GM10847 (cell line): ENCODE data around the gene HIPK2.

Experiments
- POLR2A ChIP-seq: IDR thresholded peaks from 2 replicates; pipeline ENCODE4 v1.6.1; 2011; ENCODE audit not compliant: insufficient read length; ENCODE audit errors: extremely low read depth

The HIPK2 gene

DNA sequence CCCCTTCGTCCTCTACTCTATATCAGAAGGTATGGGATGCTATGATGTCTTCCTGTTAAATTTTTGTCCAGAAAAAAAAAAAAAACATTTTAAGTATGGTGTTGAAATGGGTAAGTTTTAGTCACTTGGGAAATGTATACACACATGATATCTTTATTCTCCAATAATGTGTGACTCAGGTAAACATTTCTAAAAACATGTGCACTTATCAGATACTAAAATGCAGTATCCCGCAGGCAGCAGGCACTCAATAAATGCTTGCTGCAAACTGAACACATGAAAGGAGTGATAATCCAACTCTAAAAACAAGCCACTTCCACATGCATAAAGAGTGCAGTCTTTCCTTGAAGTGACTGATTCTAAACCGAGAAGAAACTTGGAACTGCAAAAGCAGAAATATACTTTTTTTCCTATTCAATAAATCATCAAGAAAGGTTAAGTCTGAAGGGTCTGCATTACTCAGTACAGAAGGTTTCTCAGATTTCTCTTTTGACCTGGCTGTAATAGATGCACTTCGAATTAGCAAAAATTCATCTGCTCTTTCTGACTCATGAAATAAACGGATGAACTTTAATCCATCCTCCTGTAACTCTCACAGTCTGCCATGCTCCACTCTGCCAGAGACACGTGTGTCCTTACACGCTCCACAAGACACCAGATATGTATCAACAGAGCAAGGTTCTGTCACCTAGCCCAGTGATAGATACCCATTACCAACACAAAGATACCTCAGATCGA lies 84.0 kb downstream of the HIPK2 start:
- no peak for TF ChIP-seq POLR2A

DNA sequence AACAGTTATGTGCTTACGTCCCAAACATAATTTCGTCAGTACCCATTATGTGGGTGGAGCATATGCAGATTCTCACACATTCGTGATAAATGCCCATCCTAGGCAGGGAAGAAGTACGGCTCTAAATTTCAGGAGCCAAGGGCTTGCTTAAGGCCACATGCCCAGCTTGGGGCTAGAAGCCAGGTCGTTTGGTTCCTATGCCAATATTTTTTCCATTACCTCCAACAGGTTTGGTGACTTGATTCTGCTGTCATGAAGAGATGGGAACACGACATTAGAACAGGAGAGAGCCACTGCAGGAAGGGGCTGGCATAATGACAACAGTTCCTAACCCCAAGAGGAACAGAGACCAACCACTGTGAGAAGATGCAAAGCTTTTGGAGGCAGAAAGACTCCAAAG lies 85.1 kb downstream of the HIPK2 start:
- no peak for TF ChIP-seq POLR2A

DNA sequence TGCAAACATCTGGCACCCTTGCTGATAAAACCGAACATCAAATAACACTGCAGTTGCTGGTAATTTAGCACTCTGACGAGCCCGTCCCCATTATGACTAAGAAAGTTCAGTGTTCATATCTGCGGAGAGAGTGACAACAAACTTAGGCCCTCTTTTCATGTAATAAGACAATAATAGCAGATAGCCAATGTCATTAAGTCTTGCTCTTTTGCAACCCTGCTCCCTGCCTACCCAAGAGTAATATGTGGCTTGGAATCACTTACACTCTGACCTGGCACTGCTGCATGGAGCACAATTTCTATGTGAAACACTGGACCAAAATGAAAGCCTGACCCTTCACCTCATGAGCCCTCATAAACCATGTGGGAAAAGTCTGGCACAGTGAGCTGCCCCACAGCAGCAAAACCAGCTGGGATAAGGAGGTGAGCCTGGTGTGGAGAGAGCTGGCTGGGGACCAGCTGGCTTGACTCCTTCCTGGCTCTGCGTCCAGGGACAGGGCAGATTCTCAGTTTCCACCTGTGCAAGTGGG lies 86.5 kb downstream of the HIPK2 start:
- TF ChIP-seq POLR2A = no peak

DNA sequence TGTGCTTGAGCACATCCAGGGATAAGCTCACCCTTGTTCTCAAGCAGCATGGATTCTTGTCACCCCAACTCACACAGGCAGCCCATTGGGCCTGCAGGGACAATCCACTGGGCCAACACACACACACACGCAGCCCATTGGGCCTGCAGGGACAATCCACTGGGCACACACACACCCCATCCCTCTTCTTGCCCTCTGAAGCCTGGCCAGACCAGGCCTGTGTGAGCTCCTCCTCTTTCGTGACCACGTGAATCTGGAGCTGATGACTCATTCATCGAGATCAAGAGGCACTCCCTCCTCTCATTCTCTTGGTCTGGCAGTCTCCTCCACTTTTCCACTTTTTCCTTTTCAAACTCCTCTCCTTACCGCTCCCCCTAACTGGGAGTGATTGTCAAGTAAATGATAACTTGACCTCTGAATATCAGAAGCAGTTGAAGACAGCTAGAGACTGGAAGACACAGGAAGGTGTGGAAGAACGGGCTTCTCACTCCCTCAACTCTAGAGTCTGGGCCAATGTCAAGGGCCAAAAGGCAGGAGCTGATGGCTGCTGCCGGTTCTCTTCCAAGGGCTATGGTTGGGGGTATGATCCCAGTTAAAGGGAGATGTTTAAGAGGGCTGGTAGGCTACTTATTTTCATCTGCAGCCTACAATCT lies 89.7 kb downstream of the HIPK2 start:
- TF ChIP-seq POLR2A = no peak

DNA sequence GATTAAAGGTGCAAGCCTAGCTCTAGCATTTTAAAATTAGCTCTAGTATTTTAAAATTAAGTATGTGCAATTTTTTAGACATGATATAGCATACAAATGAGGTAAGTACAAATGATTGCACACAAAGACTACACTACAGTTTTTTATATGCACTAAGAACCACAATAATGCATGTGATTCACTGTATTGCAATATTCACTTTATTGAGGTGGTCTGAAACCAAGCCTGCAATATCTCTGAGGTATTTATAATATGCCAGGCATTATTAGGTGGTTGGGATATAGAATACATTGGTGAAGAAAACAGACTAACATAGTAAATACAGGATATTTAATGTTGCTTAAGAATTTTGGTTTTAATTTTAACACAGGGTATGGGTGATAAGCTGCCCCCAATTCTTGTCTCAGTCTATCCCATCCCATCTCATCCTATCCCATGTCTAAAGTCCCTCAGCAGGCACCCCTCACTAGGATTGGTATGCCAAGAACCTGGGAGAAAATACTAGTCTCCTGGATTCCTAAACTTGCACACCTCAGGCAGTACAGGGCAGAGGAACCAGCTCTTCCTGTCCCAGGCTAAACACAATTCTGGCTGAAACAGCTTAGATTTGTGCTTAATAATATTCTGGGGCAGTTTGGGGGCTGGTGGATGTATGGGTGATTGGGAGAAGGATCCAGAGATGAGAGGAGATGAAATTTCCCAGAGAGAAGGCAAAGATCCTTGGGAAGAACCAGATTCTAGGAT lies 90.4 kb downstream of the HIPK2 start:
- no peak for TF ChIP-seq POLR2A

DNA sequence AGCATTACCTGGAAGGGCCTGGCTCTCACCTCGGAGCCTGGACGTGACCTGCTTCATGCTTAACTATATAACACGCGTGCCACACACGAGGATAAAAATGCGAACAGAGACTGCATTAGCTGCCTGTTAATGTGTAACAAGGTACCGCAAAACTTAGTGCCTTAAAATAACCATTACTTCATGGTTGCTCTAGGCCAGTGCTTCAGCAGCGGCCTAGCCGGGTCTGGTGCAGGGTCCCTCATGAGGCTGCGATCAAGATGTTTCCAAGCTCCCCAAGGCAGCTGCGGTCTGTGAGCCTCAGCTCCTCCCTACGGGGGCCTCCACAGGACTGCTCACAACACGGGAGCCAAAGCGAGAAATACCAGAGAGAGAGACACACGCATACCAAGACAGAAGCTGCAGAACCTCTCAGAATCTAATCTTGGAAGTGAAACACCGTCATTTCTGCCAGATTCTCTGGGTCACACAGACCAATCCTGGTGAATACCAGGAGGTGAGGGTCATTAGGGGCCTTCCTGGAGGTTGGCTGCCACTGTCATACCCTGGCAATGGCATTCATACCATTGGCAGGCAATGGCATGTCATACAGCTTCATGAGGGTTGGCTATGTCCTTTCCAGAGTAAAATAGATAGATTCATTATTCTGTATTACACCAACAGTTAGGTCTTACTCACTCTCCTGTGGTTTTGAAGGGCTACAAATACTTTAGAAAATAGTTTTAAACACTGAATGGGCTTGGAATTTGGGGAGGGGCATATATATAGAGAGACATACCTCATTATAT lies 94.5 kb downstream of the HIPK2 start:
- TF ChIP-seq POLR2A = no peak

DNA sequence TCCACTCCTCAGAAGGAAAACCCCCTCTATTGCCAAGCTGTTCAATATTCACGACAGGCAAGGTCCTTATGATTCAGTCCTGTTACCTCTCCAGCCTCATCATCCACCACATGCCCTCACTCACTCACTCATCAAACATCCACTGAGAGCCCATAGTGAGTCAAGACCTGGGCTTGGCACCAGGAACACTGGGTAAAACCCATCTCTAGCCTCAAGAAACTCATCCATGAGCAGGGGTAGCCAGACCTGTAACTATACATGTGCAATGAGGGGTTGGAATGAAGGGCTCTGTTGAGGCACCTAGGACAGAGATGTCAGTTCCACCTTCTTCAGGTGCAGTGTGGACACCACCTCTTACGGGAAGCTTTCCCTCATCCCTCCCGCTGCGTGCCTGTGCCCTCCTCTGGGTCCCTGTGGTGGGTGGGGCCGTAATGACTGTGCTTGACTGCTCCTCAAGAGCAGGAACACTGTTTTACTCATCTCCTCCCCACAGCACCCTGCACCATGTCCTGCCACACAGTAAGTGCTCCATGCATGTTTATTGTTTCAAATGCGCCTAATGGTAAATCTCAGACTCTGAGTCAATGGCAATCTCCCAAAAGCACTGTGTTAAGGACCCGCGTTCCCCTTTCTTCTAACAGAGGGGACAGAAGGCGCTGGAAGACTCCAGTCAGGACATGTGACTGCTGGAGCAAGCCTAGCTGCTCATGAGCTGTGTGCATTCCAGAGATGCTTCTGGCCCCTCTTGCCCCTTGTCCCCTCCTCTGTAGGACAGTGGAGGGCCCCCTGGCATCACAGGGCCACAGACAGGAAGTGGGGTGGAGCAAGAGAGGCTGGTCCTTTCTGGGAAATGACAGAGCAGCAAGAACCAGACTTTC lies 95.4 kb downstream of the HIPK2 start:
- no peak for TF ChIP-seq POLR2A

DNA sequence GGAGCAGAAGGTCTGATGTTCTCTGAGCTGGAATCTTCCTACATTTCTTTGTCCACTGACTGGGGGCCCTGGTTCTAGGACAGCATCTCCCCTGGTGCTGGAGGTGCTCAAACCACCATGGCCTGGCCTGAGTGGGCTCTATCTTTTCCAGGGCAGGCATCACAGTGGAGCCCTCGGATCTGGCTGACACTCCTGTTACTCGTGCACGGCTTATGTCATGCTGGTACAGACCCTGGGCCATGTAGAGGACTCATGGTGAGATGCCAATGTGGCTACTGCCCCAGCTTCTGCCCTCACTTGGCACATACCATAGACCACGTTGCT lies 96.0 kb downstream of the HIPK2 start:
- TF ChIP-seq POLR2A = no peak

DNA sequence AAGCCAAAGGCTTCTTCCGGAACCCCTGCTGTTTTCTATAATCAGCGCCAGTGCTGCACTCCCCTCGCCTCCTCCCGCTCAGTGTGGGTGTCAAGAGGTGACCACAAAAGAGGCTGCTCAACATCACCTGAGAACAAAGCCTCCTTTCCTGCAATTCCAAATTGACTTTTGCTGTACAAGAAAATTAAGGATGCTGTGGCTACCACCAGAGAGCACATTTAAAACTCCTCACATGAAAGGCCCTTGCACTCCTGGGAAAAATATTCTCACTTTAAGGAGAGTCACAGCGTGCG lies 96.4 kb downstream of the HIPK2 start:
- TF ChIP-seq POLR2A = no peak

DNA sequence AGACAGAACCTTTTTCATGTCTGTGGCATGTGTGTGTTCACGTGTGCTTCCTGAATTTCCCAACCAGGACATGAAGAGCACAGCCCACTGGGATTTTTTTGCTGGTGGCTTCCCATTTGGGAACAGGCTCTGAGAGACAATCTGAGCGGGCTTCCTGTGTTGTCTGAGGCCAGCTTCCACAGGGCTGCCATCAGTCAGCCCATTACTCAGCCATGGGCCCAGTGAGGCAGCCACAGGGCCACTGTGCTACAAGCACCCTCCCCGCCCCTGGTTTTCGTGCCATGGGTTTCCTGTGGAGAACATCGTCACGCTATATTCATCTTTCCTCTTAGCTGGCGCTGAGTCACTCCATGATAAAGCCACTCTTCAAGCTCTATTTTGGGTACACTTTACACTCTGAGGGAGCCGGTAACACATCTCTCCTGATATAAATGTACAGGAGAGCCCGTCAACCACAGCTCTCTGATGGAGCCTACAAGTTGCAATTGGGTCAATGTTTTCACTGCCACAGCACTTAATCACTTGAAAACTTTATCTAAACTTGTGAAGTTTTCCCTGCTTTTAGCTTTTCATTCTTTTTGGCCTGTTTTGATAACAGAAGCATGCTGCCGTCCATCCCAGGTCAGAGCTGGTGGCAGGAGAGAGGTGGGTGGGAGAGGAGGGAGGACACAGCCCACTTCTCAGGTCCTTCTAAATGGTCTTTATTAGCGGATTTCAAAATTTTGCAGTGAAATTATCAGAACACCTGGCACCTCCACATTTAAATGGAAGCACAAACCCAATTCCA lies 96.9 kb downstream of the HIPK2 start:
- no peak for TF ChIP-seq POLR2A

DNA sequence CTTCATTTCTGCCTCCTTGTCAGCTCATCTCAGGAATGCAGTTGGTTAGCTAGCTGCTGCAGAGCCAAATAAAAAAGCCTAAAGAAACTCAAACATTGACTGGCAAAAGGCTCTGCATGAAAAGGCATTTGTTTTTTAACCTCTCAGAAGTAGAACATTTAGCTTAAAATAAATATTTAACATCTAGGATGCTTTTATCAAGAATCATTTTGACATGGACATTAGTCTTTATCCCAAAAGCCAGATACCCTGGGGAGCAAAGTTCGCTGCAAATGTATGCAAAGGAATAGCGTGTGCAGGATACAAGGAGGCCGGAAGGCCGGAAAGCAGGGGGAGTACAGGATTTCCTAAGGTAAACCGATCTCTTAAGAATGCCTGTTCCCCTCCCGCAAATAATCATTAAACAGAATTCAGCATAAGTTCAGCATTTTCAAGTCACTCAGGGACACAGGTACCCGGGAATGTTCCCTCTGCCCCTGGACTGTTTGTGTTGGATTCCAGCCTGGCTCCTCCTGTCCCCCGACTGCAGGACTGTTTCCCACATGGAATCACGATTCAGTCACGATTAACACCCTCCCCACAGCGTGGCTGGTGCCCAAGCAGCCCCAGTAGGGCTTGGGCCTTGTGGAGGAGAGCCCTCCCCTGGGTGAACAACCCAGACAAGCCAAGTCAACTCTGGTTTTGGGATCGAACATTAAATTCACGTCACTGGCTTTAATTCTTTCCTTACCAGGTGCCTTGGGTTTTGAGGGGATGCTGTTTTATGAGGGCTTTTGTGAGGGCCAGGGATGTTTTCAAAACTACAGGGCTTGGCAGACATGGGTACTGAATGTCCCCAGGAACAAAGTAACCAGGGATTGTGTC lies 97.8 kb downstream of the HIPK2 start:
- TF ChIP-seq POLR2A = no peak

DNA sequence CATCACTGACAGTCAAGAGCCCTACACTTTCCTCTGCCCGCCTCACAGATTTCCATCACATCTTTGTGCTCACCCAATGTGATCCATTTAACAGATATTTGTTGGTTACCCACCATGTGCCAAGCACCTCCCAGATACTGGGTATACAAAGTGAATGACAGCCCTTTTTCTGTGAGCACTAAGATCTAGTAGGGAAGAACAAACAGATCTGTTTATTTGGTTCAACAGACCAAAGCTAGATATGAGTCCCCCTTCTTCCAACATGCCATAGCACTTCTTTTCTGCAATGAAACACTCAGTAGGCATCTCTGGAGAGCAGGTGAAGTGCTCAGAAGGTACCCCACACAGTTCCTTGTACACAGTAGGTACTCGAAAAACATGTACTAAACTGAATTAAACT lies 101.4 kb downstream of the HIPK2 start:
- no peak for TF ChIP-seq POLR2A

DNA sequence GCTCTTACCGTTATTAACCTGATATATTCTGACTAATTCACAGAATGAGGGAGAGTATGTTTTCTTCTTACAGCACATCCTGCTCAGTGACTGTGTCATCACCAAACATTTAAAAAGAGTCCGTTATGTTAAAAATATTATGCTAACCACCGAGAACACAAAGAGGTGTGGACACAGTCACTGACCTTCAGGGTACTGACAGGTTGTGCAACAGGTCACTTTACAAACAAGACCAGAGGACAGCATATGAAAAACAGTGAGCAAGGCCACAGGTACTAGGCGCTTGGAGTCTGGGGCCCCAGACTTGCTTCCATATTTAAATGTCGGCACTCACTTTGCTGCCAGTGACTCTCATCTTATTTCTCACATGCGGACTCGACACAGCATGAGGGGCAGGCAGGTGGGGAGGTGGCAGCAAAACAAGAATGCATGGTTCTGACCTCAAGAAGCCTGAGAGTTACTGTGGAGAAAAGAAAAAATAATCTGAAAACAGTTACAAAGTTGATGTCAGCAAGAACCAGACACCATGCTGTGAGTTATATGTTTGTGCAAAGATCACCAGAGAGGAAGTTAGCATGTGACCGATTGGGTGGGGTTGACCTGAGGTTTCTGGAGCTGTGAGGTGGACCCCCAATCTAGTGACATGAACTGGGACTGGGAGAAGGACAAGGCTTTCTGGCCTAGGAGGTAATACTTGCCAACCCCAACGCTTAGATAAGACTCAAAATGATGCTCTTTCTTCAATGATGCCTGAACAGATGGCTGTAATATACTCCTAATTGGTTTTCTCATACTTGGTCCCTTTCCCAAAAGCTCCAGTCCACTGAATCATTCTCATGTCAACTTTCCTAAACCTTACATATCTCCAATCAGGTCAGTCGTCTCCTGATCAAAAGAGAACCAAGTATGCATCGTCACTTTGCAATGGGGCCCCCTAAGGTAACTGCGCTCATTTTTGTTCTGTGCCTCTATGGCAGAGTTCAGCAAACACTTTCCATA lies 102.4 kb downstream of the HIPK2 start:
- TF ChIP-seq POLR2A = no peak
